Keratinocyte (primary cell): ENCODE measurements around the gene TNC. TPM values are rescaled to one million over a fixed set of nuclear protein-coding genes. Genes with fewer than 3 reads are reported as not detected.

Experiments
- DNase-seq: peaks from one replicate; pipeline ENCODE4 v3.0.0-alpha.2; 2011; ENCODE audit warnings: low read depth, missing footprints, low spot score
- FAIRE-seq: peaks from 2 replicates; lab custom pipeline; 2011; peaks lifted over from hg19 to GRCh38; lab: Jason Lieb, UNC
- H2AFZ ChIP-seq: 2 replicates; pipeline ENCODE4 v1.6.0; 2012; ENCODE audit warnings: low read length, control low read depth, inconsistent platforms; ENCODE audit not compliant: control insufficient read depth
- H3K27ac ChIP-seq: 2 replicates; pipeline ENCODE4 v1.5.1; 2011; ENCODE audit warnings: low read length; ENCODE audit not compliant: control insufficient read depth, insufficient read depth
- H3K27me3 ChIP-seq: 3 replicates; pipeline ENCODE4 v1.6.0; 2011; ENCODE audit warnings: low read length; ENCODE audit not compliant: control insufficient read depth, insufficient read depth; ENCODE audit errors: extremely low read depth
- H3K36me3 ChIP-seq, 2 experiments: 2 replicates in 1 of 2; 3 replicates in 1 of 2; pipeline ENCODE4 v1.5.1; 2011; ENCODE audit warnings: low read length in 2 of 2, mild to moderate bottlenecking in 1 of 2; ENCODE audit not compliant: control insufficient read depth in 2 of 2, insufficient read depth in 2 of 2; ENCODE audit errors: extremely low read depth in 1 of 2
- H3K4me1 ChIP-seq: 3 replicates; pipeline ENCODE4 v1.5.1; 2011; ENCODE audit warnings: low read length; ENCODE audit not compliant: control insufficient read depth, insufficient read depth; ENCODE audit errors: extremely low read depth
- H3K4me2 ChIP-seq: 3 replicates; pipeline ENCODE4 v1.6.0; 2011; ENCODE audit warnings: low read depth, low read length; ENCODE audit not compliant: control insufficient read depth, insufficient read depth; ENCODE audit errors: extremely low read depth
- H3K4me3 ChIP-seq, 3 experiments: fragments of 200-600 bp in 1 of 3; sonication (generic) in 1 of 3; 2 replicates in 2 of 3; 3 replicates in 1 of 3; pipeline ENCODE4 v1.5.1; 2011 to 2016; ENCODE audit warnings: low read length in 3 of 3, mild to moderate bottlenecking in 3 of 3, control low read depth in 2 of 3, inconsistent platforms in 1 of 3, low read depth in 1 of 3, mixed read lengths in 1 of 3, mixed run types in 1 of 3, moderate library complexity in 1 of 3; ENCODE audit not compliant: control insufficient read depth in 2 of 3, insufficient read depth in 2 of 3; ENCODE audit errors: extremely low read depth in 1 of 3
- H3K79me2 ChIP-seq: 2 replicates; pipeline ENCODE4 v1.6.0; 2012; ENCODE audit warnings: low read length; ENCODE audit not compliant: control insufficient read depth, insufficient read depth
- H3K9ac ChIP-seq: 3 replicates; pipeline ENCODE4 v1.6.0; 2011; ENCODE audit warnings: low read length; ENCODE audit not compliant: control insufficient read depth, insufficient read depth; ENCODE audit errors: extremely low read depth
- H3K9me1 ChIP-seq: 3 replicates; pipeline ENCODE4 v1.6.0; 2011; ENCODE audit warnings: low read length; ENCODE audit not compliant: control insufficient read depth, insufficient read depth; ENCODE audit errors: extremely low read depth
- H3K9me3 ChIP-seq: 2 replicates; pipeline ENCODE4 v1.5.1; 2012; ENCODE audit warnings: low read depth, low read length; ENCODE audit not compliant: control insufficient read depth
- H4K20me1 ChIP-seq: 3 replicates; pipeline ENCODE4 v1.6.0; 2011; ENCODE audit warnings: low read length; ENCODE audit not compliant: control insufficient read depth, insufficient read depth; ENCODE audit errors: extremely low read depth
- EZH2 ChIP-seq: IDR thresholded peaks from one replicate; pipeline ENCODE4 v1.6.1; 2012; ENCODE audit warnings: inconsistent platforms, mild to moderate bottlenecking, low read length, moderate library complexity
- dilution Hi-C: fragments of 300-500 bp; cut with MboI; formaldehyde crosslinking; loops from one replicate; pipeline ENCODE4 v1.7.0; 2020; ENCODE audit warnings: low sequenced_read_pairs; ENCODE audit not compliant: extremely low pct_ligation_motif_present
- polyA plus RNA-seq, 5 experiments: library from polyadenylated mRNA; depleted of rRNA in 3 of 5; stranded (reverse) in 3 of 5; stranded (forward) in 1 of 5; unstranded in 1 of 5; fragments of >200 nt; gene quantifications; 1 replicate in 1 of 5; 2 replicates in 3 of 5; 3 replicates in 1 of 5; pipeline versions ENCODE4 v1.2.1 to v1.2.3, GENCODE V29; 2011 to 2012; ENCODE audit warnings: missing spikeins in 2 of 5, low read depth in 1 of 5, low replicate concordance in 1 of 5
- TF ChIP-seq, protein P1 (sequence below), 3 experiments: IDR thresholded peaks in 1 of 3; conservative IDR thresholded peaks in 1 of 3; optimal IDR thresholded peaks in 1 of 3; 2 replicates in 2 of 3; 3 replicates in 1 of 3; pipeline versions ENCODE3 to v1.5.1; 2011; ENCODE audit warnings: low read length in 3 of 3, mild to moderate bottlenecking in 3 of 3, moderate library complexity in 2 of 3, control low read depth in 1 of 3, inconsistent platforms in 1 of 3; ENCODE audit not compliant: insufficient read depth in 2 of 3; ENCODE audit errors: extremely low read depth in 1 of 3

Gene TNC
- polyA plus RNA-seq, 1 donor (not counting 4 experiments of a cell fraction or from before 2014, with no cell fraction given) = 58.7 TPM

- no peaks in the 10 kb centered on the region for H4K20me1 ChIP-seq
- H3K36me3 ChIP-seq = peaks cover 0 to 25% of the 10 kb centered on the region in 2 experiments
- H3K27ac ChIP-seq = no peak overlapping the region
- H3K4me3 ChIP-seq = no peak overlapping the region
- TF ChIP-seq, protein P1, sequence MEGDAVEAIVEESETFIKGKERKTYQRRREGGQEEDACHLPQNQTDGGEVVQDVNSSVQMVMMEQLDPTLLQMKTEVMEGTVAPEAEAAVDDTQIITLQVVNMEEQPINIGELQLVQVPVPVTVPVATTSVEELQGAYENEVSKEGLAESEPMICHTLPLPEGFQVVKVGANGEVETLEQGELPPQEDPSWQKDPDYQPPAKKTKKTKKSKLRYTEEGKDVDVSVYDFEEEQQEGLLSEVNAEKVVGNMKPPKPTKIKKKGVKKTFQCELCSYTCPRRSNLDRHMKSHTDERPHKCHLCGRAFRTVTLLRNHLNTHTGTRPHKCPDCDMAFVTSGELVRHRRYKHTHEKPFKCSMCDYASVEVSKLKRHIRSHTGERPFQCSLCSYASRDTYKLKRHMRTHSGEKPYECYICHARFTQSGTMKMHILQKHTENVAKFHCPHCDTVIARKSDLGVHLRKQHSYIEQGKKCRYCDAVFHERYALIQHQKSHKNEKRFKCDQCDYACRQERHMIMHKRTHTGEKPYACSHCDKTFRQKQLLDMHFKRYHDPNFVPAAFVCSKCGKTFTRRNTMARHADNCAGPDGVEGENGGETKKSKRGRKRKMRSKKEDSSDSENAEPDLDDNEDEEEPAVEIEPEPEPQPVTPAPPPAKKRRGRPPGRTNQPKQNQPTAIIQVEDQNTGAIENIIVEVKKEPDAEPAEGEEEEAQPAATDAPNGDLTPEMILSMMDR (optimal IDR thresholded peaks at IDR 0.05 in 1 of 3, IDR thresholded peaks at IDR 0.05 in 1 of 3, conservative IDR thresholded peaks at IDR 0.05 in 1 of 3; ENCODE audit: extremely low read depth in 1 of 3, insufficient read depth in 2 of 3, low read length in 3 of 3) = no peak
- TF ChIP-seq EZH2 = no peak
- H3K27me3 ChIP-seq = no peaks in the 10 kb centered on the region
- no peaks in the 10 kb centered on the region for H3K9me1 ChIP-seq
- peaks cover 24% of the 10 kb centered on the region for H3K4me1 ChIP-seq
- no peak overlapping the region for H3K4me2 ChIP-seq
- H3K79me2 ChIP-seq = no peaks in the 10 kb centered on the region
- FAIRE-seq = no peak
- no peak overlapping the region for H2AFZ ChIP-seq
- H3K9ac ChIP-seq = no peak overlapping the region
- DNase-seq = no peak
- dilution Hi-C loops = no loop called here
- no peaks in the 10 kb centered on the region for H3K9me3 ChIP-seq
These were observed 27.5 kb downstream of the TNC start for GRCh38 chr9:115090486-115090885.

- H3K4me3 ChIP-seq = no peak overlapping the region
- FAIRE-seq = no peak
- H3K9ac ChIP-seq = no peak overlapping the region
- no peak overlapping the region for H2AFZ ChIP-seq
- no peaks in the 10 kb centered on the region for H3K79me2 ChIP-seq
- H3K9me1 ChIP-seq = no peaks in the 10 kb centered on the region
- peaks cover 0 to 34% of the 10 kb centered on the region in 2 experiments for H3K36me3 ChIP-seq
- no peak overlapping the region for H3K4me2 ChIP-seq
- H3K9me3 ChIP-seq = no peaks in the 10 kb centered on the region
- no peak for DNase-seq
- no peaks in the 10 kb centered on the region for H4K20me1 ChIP-seq
- peak overlapping the region; percentile 32 for H3K27ac ChIP-seq
- dilution Hi-C loops = no loop called here
- H3K4me1 ChIP-seq = peaks cover 28% of the 10 kb centered on the region
- no peaks in the 10 kb centered on the region for H3K27me3 ChIP-seq
- no peak for TF ChIP-seq EZH2
- TF ChIP-seq, protein P1 (optimal IDR thresholded peaks at IDR 0.05 in 1 of 3, IDR thresholded peaks at IDR 0.05 in 1 of 3, conservative IDR thresholded peaks at IDR 0.05 in 1 of 3; ENCODE audit: extremely low read depth in 1 of 3, insufficient read depth in 2 of 3, low read length in 3 of 3) = no peak
These were observed 29.1 kb downstream of the TNC start for GRCh38 chr9:115088860-115089259.
